ENCODE measurements around the gene PAQR5.
"Not testable (repeated sequence)": the region's sequence is repeated elsewhere in the genome, so short reads cannot be mapped to it uniquely, and the experiment has no call there.

Gene PAQR5

GRCh38 chr15:69316291-69316690 lies 17.6 kb downstream of the PAQR5 start:
- no peak for DNase-seq (ENCODE audit: low read depth)

- DNase-seq (ENCODE audit: low read depth) = no peak
Measured at GRCh38 chr15:69317392-69317841, 18.7 kb downstream of the PAQR5 start.

- no peak for DNase-seq (ENCODE audit: low read depth)
Measured at GRCh38 chr15:69318033-69318432, 19.3 kb downstream of the PAQR5 start.

GRCh38 chr15:69319384-69320375 lies 21.0 kb downstream of the PAQR5 start:
- no peak for DNase-seq (ENCODE audit: low read depth)

- no peak for DNase-seq (ENCODE audit: low read depth)
Measured at GRCh38 chr15:69320977-69321554, 22.4 kb downstream of the PAQR5 start.

- no peak for DNase-seq (ENCODE audit: low read depth)
Measured at GRCh38 chr15:69323893-69324430, 25.2 kb downstream of the PAQR5 start.

GRCh38 chr15:69324565-69324964 lies 25.9 kb downstream of the PAQR5 start:
- no peak for DNase-seq (ENCODE audit: low read depth)

GRCh38 chr15:69325456-69325971 lies 26.8 kb downstream of the PAQR5 start:
- no peak for DNase-seq (ENCODE audit: low read depth)

- DNase-seq (ENCODE audit: low read depth) = no peak
Measured at GRCh38 chr15:69328080-69328479, 29.4 kb downstream of the PAQR5 start.

- no peak for DNase-seq (ENCODE audit: low read depth)
Measured at GRCh38 chr15:69328739-69329138, 30.0 kb downstream of the PAQR5 start.

GRCh38 chr15:69337138-69337537 lies 38.4 kb downstream of the PAQR5 start:
- no peak for DNase-seq (ENCODE audit: low read depth)

- no peak for DNase-seq (ENCODE audit: low read depth)
Measured at GRCh38 chr15:69338535-69339213, 40.0 kb downstream of the PAQR5 start.

- not testable (repeated sequence) for DNase-seq (ENCODE audit: low read depth)
Measured at GRCh38 chr15:69339214-69339543, 40.5 kb downstream of the PAQR5 start.

- no peak for DNase-seq (ENCODE audit: low read depth)
Measured at GRCh38 chr15:69340243-69340900, 41.7 kb downstream of the PAQR5 start.

- no peak for DNase-seq (ENCODE audit: low read depth)
Measured at GRCh38 chr15:69341356-69341755, 42.6 kb downstream of the PAQR5 start.

- DNase-seq (ENCODE audit: low read depth) = no peak
Measured at GRCh38 chr15:69342460-69343076, 43.9 kb downstream of the PAQR5 start.

GRCh38 chr15:69343133-69343532 lies 44.4 kb downstream of the PAQR5 start:
- no peak for DNase-seq (ENCODE audit: low read depth)

- DNase-seq (ENCODE audit: low read depth) = no peak
Measured at GRCh38 chr15:69344238-69344637, 45.5 kb downstream of the PAQR5 start.

GRCh38 chr15:69346112-69346511 lies 47.4 kb downstream of the PAQR5 start:
- no peak for DNase-seq (ENCODE audit: low read depth)

- no peak for DNase-seq (ENCODE audit: low read depth)
Measured at GRCh38 chr15:69351333-69351732, 52.6 kb downstream of the PAQR5 start.

- DNase-seq (ENCODE audit: low read depth) = no peak
Measured at GRCh38 chr15:69351884-69352283, 53.2 kb downstream of the PAQR5 start.
